HG02981 (cell line): ENCODE data around the gene MEF2C.

Source experiments
- ATAC-seq: cut with Tn5 transposase; IDR thresholded peaks from one replicate; pipeline ENCODE4 v1.9.1; 2021; ENCODE audit warnings: mild to moderate bottlenecking, moderate library complexity; ENCODE audit not compliant: unreplicated experiment

The MEF2C gene

GRCh38 chr5:88889189-88890069 lies 6.4 kb upstream of the MEF2C start:
- ATAC-seq = no peak

GRCh38 chr5:88888848-88889188 lies 5.8 kb upstream of the MEF2C start:
- ATAC-seq = no peak

GRCh38 chr5:88888291-88888690 lies 5.3 kb upstream of the MEF2C start:
- ATAC-seq = no peak

GRCh38 chr5:88887342-88887741 lies 4.4 kb upstream of the MEF2C start:
- ATAC-seq = no peak

- no peak for ATAC-seq
These were observed 3.9 kb upstream of the MEF2C start for GRCh38 chr5:88886746-88887341.

- no peak for ATAC-seq
These were observed 3.3 kb upstream of the MEF2C start for GRCh38 chr5:88886252-88886651.

GRCh38 chr5:88885002-88885401 lies 2.0 kb upstream of the MEF2C start:
- no peak for ATAC-seq

- ATAC-seq = no peak
These were observed 1.6 kb upstream of the MEF2C start for GRCh38 chr5:88884608-88884877.

- peak; percentile 20 for ATAC-seq
These were observed 1.0 kb upstream of the MEF2C start for GRCh38 chr5:88883836-88884607.

GRCh38 chr5:88882276-88883038 lies 527 bp downstream of the MEF2C start:
- ATAC-seq = no peak

GRCh38 chr5:88881571-88881971 lies 1.4 kb downstream of the MEF2C start:
- ATAC-seq = no peak

- no peak for ATAC-seq
These were observed 2.8 kb downstream of the MEF2C start for GRCh38 chr5:88880201-88880600.

- ATAC-seq = no peak
These were observed 3.3 kb downstream of the MEF2C start for GRCh38 chr5:88879724-88880123.

- no peak for ATAC-seq
These were observed 4.0 kb downstream of the MEF2C start for GRCh38 chr5:88878976-88879375.

- no peak for ATAC-seq
These were observed 5.2 kb downstream of the MEF2C start for GRCh38 chr5:88877826-88878225.

GRCh38 chr5:88876714-88877113 lies 6.3 kb downstream of the MEF2C start:
- ATAC-seq = no peak

GRCh38 chr5:88875341-88876234 lies 7.4 kb downstream of the MEF2C start:
- peak; percentile 40 for ATAC-seq

GRCh38 chr5:88873447-88873846 lies 9.5 kb downstream of the MEF2C start:
- ATAC-seq = no peak

- ATAC-seq = no peak
These were observed 10.0 kb downstream of the MEF2C start for GRCh38 chr5:88872971-88873370.

- no peak for ATAC-seq
These were observed 12.7 kb downstream of the MEF2C start for GRCh38 chr5:88870285-88870684.
